Endothelial cell of umbilical vein (primary cell): Measurements from ENCODE around the gene MAGEB17.

Source experiments
- CTCF ChIP-seq, 2 donors: IDR thresholded peaks; 1 replicate in 1 of 2; 2 replicates in 1 of 2; pipeline ENCODE4 v1.5.1; 2011; ENCODE audit warnings: low read length in 2 of 2, mild to moderate bottlenecking in 2 of 2, moderate library complexity in 2 of 2, control low read depth in 1 of 2, inconsistent platforms in 1 of 2, low read depth in 1 of 2; ENCODE audit not compliant: insufficient read depth in 1 of 2; ENCODE audit errors: extremely low read depth in 1 of 2
- EZH2 ChIP-seq: IDR thresholded peaks from 2 replicates; pipeline ENCODE4 v1.6.1; 2012; ENCODE audit warnings: borderline replicate concordance, low read depth, mild to moderate bottlenecking, moderate library complexity, low read length, inconsistent platforms; ENCODE audit not compliant: severe bottlenecking
- JUN ChIP-seq: IDR thresholded peaks from 2 replicates; pipeline ENCODE4 v1.6.1; 2011; ENCODE audit warnings: borderline replicate concordance, low read depth; ENCODE audit not compliant: insufficient read length, insufficient read depth
- MAX ChIP-seq: IDR thresholded peaks from 2 replicates; pipeline ENCODE4 v1.6.1; 2011; ENCODE audit not compliant: insufficient read depth, insufficient read length
- POLR2A ChIP-seq: IDR thresholded peaks from 2 replicates; pipeline ENCODE4 v1.6.1; 2012; ENCODE audit warnings: low read depth, mild to moderate bottlenecking, control low read depth, low read length

- TF ChIP-seq CTCF (IDR thresholded peaks at IDR 0.05; ENCODE audit: extremely low read depth in 1 of 2, insufficient read depth in 1 of 2, low read depth in 1 of 2, low read length in 2 of 2) (no peak), POLR2A (no peak), JUN (no peak), EZH2 (no peak), MAX (no peak)
Measured at GRCh38 chrX:16156692-16157331, 10.5 kb upstream of the MAGEB17 start.
